Fibroblast of lung (primary cell): Measurements from ENCODE around the gene HPCAL1.

ENCODE experiments used
- CTCF ChIP-seq, 2 donors: IDR thresholded peaks in 1 of 2; conservative IDR thresholded peaks in 1 of 2; 1 replicate in 1 of 2; 2 replicates in 1 of 2; pipeline ENCODE4 v1.5.1; 2011 to 2012; ENCODE audit warnings: low read length in 2 of 2, control low read depth in 1 of 2, inconsistent platforms in 1 of 2, low read depth in 1 of 2, mild to moderate bottlenecking in 1 of 2
- EZH2 ChIP-seq: IDR thresholded peaks from 2 replicates; pipeline ENCODE4 v1.5.1; 2012; ENCODE audit warnings: low read length, control low read depth, mild to moderate bottlenecking; ENCODE audit errors: missing control alignments

GRCh38 chr2:10447300-10447894, 144.7 kb downstream of the HPCAL1 start:
- TF ChIP-seq EZH2 (no peak), CTCF (conservative IDR thresholded peaks at IDR 0.05 in 1 of 2, IDR thresholded peaks at IDR 0.05 in 1 of 2; ENCODE audit: low read depth in 1 of 2, low read length in 2 of 2) (no peak)
